Tongue (tissue), 2 donors: Measurements from ENCODE around the gene COBL. TPM values are rescaled to one million over a fixed set of nuclear protein-coding genes. Genes with fewer than 3 reads are reported as not detected.

Experiments
- DNase-seq: peaks from one replicate; pipeline ENCODE4 v3.0.0-alpha.2; 2015
- total RNA-seq: library from RNA; depleted of rRNA; stranded (reverse); fragments of >200 nt; gene quantifications from one replicate; pipeline ENCODE4 v1.2.3, GENCODE V29; 2014

COBL gene
- total RNA-seq, 1 donor from 2014 or later, result 87.7 TPM

DNA sequence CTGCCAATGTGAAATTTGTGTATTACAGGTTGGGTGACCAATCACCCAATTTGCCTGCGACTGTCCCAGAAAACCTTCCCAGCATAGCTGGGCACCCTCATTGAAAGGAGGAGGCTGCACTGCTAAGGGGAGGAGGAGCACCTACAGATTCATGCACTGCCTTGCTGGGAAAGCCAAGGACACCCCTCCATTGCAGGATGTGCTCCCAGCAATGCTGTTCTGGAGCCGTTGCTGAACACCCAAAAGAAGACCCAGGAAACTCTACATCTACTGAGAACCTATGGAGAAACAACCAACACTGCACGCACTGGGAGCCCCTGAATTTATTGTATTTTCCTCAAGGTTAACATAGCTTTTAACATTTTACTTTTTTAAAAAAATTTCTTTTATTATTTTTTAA, 295.7 kb downstream of the COBL start:
- DNase-seq, result no peak

DNA sequence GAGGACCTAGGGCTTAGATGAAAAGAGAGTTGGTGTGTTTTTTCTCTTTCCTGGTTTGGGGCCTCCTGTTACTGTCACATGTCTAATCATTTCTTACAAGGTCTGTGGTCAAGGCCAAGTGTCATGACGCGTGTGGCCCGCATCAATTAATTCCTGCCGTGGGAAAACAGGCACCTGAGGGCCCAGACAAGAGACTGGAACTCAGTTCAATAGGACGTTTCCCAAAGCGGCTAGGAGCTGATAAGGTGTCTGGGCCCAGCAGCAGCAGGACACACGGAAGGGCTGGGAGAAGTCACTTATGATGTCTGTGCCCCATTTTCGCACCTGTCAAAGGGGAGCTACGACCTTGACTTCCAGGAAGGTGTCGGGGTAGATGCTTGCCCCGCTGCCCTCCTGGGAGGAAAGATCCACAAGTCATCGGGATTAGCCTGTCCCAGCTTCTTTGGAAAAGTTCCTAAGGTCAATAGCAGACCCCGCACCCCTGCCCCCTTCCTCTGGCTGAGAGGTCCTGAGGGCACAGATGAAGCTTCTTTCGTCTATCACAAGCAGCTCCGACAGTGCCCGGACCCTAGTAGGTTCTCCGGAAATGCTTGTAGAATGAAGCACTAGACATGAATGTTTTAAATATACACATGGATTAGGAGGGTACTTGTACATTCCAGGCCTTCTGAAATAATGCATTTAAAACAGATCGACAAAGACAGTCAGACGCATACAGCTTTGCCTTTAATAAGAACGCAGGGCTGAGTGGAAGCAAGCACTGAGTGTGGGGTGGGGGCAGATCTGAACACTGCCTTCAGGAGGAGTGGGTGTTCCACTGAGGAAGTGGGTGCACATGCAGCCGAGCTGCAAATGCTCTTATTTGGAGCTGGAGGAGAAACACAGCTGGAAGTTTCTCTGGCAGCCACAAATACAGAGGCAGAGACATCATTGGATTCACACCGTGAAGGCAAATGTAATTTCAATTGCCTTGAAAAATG, 296.4 kb downstream of the COBL start:
- DNase-seq, result no peak

DNA sequence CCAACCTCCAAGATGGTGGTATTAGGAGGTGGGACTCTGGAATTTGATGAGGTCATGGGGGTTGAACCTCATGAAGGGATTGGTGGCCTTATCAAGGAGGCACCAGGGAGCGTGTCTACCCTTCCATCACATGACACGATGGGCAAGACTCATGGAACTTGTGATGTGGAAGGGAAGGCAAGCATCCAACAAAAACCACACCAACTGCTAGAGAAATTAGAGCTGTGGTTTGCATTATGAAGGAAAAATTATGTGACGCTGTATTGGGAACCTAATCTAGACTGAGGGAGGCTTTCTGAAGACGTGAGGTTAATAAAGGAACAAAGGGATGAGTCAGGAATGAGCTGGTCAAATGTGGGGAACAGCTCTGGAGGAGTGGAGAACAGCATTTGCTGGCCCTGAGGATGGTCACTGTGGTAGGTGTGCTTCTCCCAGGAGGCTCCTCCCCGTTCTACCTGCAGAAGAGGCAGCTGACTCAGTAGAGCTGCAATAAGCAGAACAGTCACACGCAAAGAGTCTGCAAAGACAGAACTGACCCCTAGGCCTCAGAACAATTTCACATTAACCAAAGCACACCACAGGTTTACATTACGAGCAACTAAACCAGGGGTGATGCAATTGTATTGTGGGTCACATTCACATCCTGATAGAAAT, 297.3 kb downstream of the COBL start:
- no peak for DNase-seq

DNA sequence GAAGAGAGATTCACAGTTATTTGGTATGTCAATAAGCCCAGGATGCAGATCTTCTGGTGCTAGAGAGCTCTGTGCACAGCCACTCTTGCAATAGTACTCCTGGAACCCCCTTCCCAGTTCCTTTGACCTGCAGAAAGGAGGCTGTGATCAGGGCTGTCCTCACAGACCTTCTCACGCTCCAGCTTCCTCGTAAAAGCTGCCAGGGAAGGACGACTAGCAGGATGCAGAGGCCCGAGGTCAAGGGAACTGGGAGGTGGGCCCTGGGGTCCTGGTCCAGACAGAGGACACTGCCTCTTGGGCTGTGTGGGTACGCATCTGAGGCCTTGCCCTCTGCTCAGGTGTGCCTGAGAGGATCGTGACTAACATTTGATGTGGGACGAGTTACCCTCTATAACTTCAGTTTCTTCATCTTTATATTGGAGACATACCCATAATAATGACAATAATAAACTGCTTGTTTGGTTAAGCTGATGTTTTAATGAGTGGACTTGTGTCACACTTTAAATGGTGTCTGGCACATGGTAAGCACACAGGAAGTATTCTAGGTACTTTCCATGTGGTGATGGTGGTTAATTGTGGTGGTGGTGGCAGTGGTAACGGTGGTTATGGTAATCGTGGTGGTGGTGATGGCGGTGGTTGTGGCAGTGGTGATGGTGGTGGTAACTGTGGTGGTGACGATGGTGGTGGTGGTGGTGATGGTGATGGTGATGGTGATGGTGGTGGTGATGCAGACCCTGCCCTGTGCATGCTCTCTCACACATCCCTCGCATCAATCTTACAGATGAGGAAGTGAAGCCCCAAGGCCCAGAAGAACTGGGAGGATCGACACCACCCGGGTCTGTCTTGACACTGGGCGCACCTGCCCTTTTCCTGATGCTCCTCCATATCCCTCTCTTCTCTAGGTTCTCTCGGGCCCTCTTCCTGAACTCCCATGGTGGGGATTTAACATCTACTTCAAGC, 298.8 kb downstream of the COBL start:
- DNase-seq, result no peak

DNA sequence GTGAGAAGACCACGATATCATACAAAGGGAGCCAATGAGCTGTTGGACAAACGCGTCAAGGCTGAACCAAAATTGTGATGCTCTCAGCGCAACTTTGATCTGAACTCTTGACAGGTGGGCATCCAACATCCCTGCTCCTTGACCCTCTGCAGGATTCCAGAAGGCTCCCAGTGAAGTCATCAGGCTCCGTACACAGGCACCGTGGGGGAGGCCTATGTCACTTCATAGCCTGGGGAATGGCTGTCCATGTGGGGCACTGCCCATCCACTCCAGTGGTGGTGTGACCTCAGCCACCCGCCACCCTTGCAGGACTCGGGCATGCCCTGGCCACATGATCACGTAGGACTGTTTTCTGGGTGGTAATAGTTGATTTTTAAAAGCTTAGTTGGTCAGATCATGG, 300.1 kb downstream of the COBL start:
- no peak for DNase-seq

DNA sequence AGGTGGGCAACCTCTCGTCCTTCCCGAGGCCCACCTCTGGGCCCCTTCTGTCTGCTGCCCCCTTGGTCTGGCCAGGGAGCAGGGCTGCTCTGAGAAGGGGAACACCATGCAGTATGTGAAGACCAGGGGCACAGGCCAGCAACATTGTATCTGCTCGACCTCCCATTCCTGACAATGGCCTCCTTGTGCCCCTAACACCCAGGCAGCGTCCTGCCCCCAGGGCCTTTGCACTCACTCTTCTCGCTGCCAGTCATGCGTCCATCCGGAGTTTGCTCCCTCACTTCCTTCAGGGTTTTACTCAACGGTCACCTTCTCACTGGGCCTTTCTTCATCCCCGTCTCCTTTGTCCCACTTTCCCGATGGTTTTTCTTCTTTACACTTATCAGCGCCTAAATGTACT, 301.0 kb downstream of the COBL start:
- no peak for DNase-seq

DNA sequence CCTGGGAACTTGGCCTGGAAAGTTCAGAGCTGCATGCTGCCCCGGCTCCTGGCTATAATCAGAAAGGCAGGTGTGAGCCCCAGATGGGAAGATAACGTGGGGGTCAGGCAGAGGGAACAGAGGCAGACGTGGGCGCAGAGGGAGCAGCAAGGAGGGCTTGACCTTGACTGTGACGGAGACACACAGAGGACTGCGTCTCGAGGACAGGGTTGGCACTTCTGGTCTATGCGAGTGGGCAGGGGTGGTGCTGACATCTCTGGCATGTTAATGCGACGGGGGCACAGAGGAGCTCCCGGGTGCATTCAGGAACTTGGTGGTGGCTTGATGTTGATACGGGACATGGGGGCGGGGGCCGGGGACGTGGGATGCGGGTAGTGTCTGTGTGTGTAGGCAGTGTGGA, 301.8 kb downstream of the COBL start:
- DNase-seq, result no peak

DNA sequence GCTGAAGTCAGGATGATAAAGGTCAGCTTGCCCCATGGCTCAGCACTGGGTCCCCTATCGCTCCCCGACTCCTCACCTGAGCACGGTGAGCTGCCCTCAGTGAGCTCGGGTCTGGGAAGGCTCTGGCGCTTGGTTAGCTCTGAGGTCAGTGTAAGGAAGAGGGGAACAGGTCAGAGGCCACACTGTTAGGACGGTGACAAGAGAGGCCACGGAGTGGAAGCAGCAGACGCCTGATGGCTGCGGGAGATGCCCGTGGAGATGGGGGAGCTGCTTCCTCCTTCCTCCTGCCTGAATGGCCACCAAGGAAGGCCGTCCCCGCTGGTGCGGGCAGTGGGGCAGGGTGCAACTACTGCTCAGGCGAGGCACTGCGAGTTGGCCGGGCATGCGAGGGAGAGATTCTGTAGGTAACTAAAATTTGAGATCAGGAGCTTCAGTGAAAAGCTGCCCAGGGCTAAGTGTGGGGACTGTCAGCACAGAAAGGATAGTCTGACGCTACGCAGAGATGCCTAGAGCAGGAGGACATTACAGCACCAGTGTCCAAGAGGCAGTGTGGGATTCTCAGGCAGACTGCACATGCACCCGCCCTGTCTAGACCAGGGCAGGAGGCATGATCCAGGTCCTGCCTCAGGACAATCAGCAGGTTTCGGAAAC, 302.6 kb downstream of the COBL start:
- DNase-seq, result no peak

DNA sequence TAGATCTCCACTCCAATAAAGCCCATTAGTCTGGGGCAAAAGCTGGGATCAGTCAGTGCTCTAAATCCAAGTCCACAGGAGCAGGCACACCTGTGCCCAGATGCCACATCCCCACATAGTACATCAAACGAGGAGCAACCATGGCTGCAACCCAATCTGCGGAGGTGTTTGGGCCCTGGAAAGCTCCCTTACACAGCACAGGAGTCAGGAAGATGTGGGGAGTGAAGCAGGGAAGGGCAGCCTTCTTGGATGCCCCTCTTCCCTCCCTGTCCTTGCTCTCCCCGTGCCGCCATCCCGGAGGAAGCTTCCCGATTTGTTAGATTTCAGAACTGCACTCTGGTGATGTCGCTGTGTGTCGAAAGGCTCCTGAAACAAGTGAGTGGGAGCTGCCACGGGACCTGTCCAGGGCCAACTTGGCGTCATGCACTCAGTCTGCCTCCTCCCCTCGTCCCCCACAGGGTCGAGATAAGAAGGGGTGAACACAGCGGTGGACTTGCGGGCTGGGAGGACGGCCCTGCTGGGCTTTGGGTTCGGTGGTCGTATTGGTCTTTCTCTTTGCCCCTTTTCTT, 303.3 kb downstream of the COBL start:
- no peak for DNase-seq

DNA sequence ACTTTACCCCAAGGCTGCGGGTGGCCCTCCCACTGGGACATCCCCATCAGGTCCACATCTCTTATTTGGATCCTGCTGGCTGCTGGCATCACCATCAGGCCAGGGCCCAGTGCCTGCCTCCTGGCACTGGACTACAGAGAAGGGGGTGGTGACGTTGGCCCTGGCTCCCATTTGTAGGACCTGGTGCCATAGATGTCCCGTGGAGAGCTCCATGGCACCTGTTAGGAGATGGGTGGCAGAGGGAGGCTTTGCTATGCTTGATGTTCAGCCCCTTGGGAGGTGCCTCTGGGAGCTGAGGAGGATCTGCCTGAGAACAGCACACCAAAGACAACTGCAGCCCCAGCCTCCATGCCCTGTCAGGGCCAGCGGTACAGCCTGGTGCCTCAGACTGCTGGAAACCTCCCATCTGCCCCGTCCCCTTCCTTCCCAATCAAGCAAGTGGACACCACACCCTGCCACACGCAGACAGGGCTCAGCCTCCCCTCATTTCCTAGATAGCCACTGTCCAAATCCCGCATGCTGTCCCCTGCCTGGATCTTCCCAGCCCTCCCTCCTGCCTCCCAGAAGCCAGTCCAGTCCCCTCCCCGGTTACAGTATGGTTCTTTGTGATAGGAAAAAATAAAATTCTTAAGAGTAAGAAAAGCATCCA, 303.9 kb downstream of the COBL start:
- DNase-seq, result no peak

DNA sequence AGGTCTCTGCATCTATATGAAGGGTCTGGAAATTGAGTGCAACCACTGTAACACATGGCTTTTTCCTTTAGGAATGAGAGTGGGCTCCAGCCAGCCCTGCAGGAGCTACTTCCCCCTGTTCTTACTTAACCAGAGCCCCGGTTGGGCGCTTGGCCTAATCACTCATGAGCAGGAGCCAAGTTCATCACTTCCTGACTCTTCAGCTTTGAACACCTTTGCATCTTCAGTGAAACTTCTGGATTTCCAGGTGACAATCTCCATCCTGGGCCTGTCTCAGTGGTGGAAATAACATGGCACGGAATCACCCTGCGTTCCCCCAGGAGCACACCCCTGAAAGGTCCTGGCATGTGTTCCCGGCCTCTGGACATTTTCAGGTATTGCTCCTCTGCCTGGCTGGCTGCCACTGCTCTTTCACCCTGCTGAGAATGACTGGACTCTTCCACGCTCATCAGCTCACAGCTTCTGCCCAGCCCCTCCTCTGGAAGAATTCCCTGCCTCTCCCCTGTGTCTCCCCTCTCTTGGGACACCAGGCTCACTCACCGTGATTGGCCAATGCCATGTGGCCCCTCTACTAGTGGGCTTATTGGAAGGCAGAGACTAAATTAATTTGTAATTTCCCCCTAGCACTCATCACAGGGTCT, 304.8 kb downstream of the COBL start:
- no peak for DNase-seq

DNA sequence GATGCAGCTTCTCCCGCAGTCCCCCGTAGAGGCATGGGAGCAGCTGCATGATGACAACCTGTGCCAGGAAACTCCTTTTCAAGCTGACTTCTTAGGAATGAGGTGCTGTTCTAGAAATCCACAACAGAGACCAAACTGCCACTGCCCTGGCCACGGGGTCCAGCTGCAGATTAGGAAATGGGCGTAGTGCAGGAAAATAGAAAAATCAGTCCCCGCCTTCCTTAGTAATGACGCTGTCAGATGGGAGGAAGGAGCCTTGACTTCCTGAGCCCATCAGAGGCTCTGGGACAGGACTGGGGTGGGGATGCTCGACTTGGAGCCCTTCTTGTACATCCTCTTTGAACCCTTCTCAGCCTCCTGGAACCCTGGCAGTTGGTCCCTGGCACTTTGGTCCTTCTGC, 306.1 kb downstream of the COBL start:
- no peak for DNase-seq

DNA sequence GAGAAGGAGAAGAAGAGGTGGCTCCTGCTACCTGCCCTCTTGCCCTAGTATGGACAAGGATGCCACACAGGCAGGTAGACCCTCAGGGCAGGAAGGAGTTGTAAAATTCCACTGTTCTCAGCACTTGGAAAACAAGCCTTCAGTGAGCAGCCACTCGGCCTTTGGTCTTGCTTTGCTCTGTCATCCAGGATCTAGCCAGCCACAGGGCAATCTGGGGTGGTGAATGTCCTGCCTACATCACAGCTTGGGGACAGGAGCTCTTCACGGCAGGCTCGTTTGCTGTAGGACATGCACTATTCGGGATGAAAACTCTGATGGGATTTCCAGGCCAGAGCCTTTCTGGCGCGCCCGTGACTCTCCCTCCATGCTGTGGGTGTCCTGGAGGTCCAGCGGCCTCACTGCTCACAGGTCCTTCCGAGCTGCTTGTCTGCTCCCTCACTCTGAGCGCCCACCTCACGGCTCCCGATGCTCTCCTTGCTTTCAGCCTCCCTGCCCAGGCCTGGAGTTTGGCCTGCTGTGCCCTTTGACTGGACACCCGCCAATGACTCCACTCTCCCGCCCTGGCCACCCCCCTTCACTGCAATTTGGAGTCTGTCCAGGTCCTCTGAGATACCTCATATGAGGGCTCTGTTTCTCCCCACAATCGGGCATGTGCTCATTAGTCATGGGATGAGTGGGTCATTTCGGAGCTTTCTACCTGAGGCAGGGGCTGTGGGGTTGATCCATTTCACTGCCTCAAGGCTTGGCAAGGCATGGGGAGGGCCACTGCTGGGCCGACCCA, 306.7 kb downstream of the COBL start:
- DNase-seq, result no peak

DNA sequence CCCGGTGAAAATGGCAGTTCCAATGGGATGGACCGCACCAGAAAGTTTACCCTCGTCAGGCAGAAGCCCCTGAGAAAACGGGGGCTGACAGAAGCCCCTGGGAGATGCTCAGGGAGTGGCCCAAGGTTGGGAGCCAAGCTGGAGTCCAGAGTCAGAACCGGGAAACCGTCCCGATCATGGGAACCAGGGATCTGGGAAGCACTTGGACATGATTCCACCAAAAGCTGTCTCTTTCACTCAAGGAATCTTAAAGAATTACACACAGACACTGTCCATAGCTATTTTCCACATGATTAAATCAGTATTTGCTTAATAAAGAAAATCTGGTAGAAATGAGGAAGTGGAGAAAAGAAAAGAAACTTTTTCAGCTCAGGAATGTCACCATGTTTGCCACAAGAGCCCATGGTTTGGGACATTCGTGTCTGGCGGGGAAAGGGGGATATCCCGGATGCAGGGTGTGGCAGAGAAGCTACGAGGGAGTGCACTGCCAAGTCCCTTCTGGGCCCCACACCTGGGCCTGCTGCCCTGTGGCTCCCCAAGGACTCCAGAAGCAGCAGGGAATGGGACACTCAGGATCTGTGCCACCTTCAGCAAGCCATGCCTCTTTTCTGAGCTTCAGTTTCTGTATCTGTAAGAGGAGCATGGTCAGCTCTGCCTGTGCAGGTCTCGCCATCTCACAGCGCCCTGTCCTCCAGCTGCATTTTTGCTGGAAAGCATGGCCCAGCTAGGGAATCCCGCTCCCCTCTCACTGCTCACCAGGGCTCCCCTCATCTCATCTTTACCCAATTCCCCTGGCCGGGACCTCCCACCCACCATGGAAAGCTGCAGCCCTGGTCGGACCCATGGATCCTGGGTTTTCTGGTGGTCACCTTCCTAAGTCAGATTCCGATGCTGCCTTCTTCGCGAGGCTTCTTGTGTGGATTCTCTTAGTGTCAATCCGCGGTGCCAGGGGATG, 308.8 kb downstream of the COBL start:
- DNase-seq, result no peak

DNA sequence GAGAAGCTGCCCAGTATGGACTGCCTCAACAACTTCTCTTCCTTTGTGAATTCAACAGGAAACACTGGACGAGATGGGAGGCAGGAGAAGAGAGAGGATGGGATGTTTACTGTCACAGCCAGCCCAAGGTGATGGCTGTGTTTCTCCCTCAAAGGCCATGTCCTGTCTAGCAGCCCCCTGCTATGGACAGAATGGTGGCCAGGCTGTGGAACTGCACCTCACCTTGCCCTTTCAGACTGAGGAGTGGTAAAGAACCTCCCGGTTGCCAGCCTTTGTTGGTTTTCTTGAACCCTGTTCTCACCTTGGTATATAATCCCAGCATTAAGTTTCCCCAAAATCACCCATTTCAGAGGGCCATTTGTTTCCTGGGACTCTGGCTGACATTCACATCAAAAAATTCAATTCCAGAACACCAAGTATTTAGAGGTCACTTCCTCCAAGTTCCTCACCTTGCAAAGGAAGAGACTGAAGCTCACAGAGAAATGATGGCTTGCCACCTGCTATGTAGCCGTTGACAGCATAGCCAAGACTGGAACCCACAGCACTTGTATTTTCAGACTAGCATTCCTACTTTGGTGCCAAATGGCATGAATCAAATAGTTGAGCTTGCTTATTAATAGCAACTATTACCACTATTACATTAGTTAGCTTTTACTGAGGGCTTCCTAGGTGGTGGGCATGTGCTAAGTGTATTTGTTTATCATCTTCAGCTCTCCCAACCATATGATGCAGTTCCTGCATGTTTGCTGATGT, 309.9 kb downstream of the COBL start:
- no peak for DNase-seq

DNA sequence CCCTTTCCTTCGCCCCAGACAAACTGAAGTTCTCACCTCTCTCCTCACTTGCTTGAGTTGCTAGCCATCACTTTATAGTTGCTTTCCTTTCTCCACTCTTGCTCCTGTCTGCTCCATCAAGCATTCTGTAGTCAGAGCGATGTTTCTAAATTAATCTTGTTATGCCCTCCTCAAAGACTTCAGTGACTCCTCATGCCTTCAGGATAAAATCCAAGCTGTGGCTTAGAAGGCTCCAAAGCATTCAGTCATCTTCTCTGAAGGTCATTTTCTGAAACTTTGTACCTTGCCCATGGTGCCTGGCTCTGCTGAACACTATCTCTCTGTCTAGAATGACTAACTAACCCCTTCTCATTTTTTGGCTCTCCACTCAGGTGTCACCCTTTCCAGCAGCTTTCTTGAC, 311.5 kb downstream of the COBL start:
- DNase-seq, result no peak

DNA sequence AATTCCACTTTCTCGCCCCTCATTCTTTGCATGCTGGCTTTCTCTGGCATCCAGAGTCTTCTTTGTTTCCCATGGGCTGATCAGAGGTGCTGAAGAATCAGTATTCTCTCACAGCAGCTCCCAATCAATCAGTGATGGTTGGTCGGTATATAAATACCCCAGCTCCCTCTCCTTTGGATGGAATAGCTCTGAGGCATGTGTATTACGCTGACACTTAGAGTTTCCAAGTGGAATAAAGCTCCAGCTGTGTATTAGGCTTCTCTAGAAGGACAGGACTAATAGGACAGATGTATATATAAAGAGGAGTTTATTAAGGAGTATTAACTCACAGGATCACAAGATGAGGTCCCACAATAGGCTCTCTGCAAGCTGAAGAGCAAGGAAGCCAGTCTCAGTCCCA, 315.7 kb downstream of the COBL start:
- DNase-seq, result no peak
